HepG2 (cell line): ENCODE results near the gene COQ3. TPM values are rescaled to one million over a fixed set of nuclear protein-coding genes. Genes with fewer than 3 reads are reported as not detected.

Source experiments
- ATAD3A ChIP-seq: sonication (generic); formaldehyde crosslinking; IDR thresholded peaks from 2 replicates; pipeline ENCODE4 v1.4.0; 2020; ENCODE audit warnings: missing genetic modification reagents
- CC2D1A ChIP-seq: sonication (generic); formaldehyde crosslinking; IDR thresholded peaks from 2 replicates; pipeline ENCODE4 v1.8.1; 2023; ENCODE audit warnings: mild to moderate bottlenecking, missing genetic modification reagents
- CREB1 ChIP-seq, 2 experiments: fragments of 450-650 bp in 1 of 2; IDR thresholded peaks; 2 replicates each; pipeline ENCODE4 v1.6.1; 2016 to 2017; ENCODE audit warnings: control low read depth in 1 of 2, mild to moderate bottlenecking in 1 of 2, missing compliant biosample characterization in 1 of 2, missing genetic modification characterization in 1 of 2
- GFI1 ChIP-seq: sonication (generic); formaldehyde crosslinking; IDR thresholded peaks from 2 replicates; pipeline ENCODE4 v1.5.0; 2020; ENCODE audit warnings: missing genetic modification reagents, mild to moderate bottlenecking, borderline replicate concordance
- GTF2F1 ChIP-seq: fragments of 150-350 bp; IDR thresholded peaks from 2 replicates; pipeline ENCODE4 v1.6.1; 2014; ENCODE audit warnings: low read length
- HDAC2 ChIP-seq: sonication (generic); formaldehyde crosslinking; IDR thresholded peaks from 2 replicates; pipeline ENCODE4 v1.4.0; 2020; ENCODE audit warnings: missing genetic modification reagents
- KMT2B ChIP-seq: IDR thresholded peaks from 2 replicates; pipeline ENCODE4 v1.6.1; 2016; ENCODE audit warnings: missing genetic modification reagents, missing compliant biosample characterization
- LCORL ChIP-seq, 2 experiments: fragments of 450-650 bp in 1 of 2; sonication (generic) in 1 of 2; formaldehyde crosslinking in 1 of 2; IDR thresholded peaks; 2 replicates each; pipeline versions ENCODE4 v1.5.0 to v1.6.1; 2017 to 2020; ENCODE audit warnings: antibody characterized with exemption in 1 of 2, missing genetic modification reagents in 1 of 2
- MAZ ChIP-seq, 2 experiments: sonication (generic) in 1 of 2; formaldehyde crosslinking in 1 of 2; IDR thresholded peaks; 2 replicates each; pipeline versions ENCODE4 v1.5.0 to v1.6.1; 2012 to 2020; ENCODE audit warnings: low read depth in 2 of 2, mild to moderate bottlenecking in 2 of 2, borderline replicate concordance in 1 of 2, improper control_type of control experiment in 1 of 2, low read length in 1 of 2, missing genetic modification reagents in 1 of 2, moderate library complexity in 1 of 2
- MYC ChIP-seq: sonication (generic); formaldehyde crosslinking; IDR thresholded peaks from 2 replicates; pipeline ENCODE4 v1.9.0; 2021; ENCODE audit warnings: missing genetic modification reagents, borderline replicate concordance
- NFIC ChIP-seq: IDR thresholded peaks from 2 replicates; pipeline ENCODE4 v1.6.1; 2012; ENCODE audit warnings: mild to moderate bottlenecking, low read length, inconsistent platforms
- PHF8 ChIP-seq: sonication (generic); formaldehyde crosslinking; IDR thresholded peaks from 2 replicates; pipeline ENCODE4 v1.5.0; 2020; ENCODE audit warnings: missing genetic modification reagents
- RXRA ChIP-seq: sonication (generic); formaldehyde crosslinking; IDR thresholded peaks from 2 replicates; pipeline ENCODE4 v1.5.1; 2020; ENCODE audit warnings: missing genetic modification reagents
- SSRP1 ChIP-seq: IDR thresholded peaks from 2 replicates; pipeline ENCODE4 v1.6.1; 2016; ENCODE audit warnings: control low read depth
- TRIM24 ChIP-seq: sonication (generic); formaldehyde crosslinking; IDR thresholded peaks from 2 replicates; pipeline ENCODE4 v1.8.0; 2022; ENCODE audit warnings: mild to moderate bottlenecking, missing genetic modification reagents
- XBP1 ChIP-seq: sonication (generic); formaldehyde crosslinking; IDR thresholded peaks from 2 replicates; pipeline ENCODE4 v1.5.0; 2020; ENCODE audit warnings: missing genetic modification reagents
- ZBTB44 ChIP-seq: sonication (generic); formaldehyde crosslinking; IDR thresholded peaks from 2 replicates; pipeline ENCODE4 v1.4.0; 2020; ENCODE audit warnings: missing genetic modification reagents
- ZEB1 ChIP-seq: IDR thresholded peaks from 2 replicates; pipeline ENCODE4 v1.6.1; 2012; ENCODE audit warnings: mild to moderate bottlenecking, low read depth, inconsistent platforms; ENCODE audit not compliant: insufficient replicate concordance
- ZFAT ChIP-seq: sonication (generic); formaldehyde crosslinking; conservative IDR thresholded peaks from 2 replicates; pipeline ENCODE4 v1.8.1; 2023; ENCODE audit warnings: missing genetic modification reagents, inconsistent platforms
- ZNF326 ChIP-seq: sonication (generic); formaldehyde crosslinking; IDR thresholded peaks from 2 replicates; pipeline ENCODE4 v1.4.0; 2020; ENCODE audit warnings: missing genetic modification reagents, borderline replicate concordance
- ZNF543 ChIP-seq: sonication (generic); formaldehyde crosslinking; IDR thresholded peaks from 2 replicates; pipeline ENCODE4 v1.4.0; 2020; ENCODE audit warnings: mild to moderate bottlenecking, missing genetic modification reagents
- ZNF557 ChIP-seq: sonication (generic); formaldehyde crosslinking; IDR thresholded peaks from 2 replicates; pipeline ENCODE4 v1.4.0; 2020; ENCODE audit warnings: missing genetic modification reagents
- ZNF558 ChIP-seq: sonication (generic); formaldehyde crosslinking; IDR thresholded peaks from 2 replicates; pipeline ENCODE4 v1.9.0; 2022; ENCODE audit warnings: mild to moderate bottlenecking, missing genetic modification reagents, borderline replicate concordance
- ZNF607 ChIP-seq: sonication (generic); formaldehyde crosslinking; IDR thresholded peaks from 2 replicates; pipeline ENCODE4 v1.5.1; 2020; ENCODE audit warnings: missing genetic modification reagents, mild to moderate bottlenecking, borderline replicate concordance
- ZSCAN9 ChIP-seq: IDR thresholded peaks from 2 replicates; pipeline ENCODE4 v1.6.1; 2016; ENCODE audit warnings: borderline replicate concordance
- polyA plus RNA-seq, 8 experiments: library from polyadenylated mRNA; depleted of rRNA in 3 of 8; stranded (reverse) in 7 of 8; unstranded in 1 of 8; fragments of >200 nt; fragmentation: Illumina TruSeq in 4 of 8; extraction: Trizol in 4 of 8; gene quantifications; 2 replicates each; pipeline versions ENCODE4 v1.2.1 to v1.2.3, GENCODE V29; 2011 to 2016; ENCODE audit warnings: low read depth in 4 of 8, missing spikeins in 1 of 8, mixed read lengths in 1 of 8; ENCODE audit not compliant: insufficient read depth in 1 of 8
- total RNA-seq, 5 experiments: library from RNA; depleted of rRNA; stranded (reverse); fragments of >200 nt; fragmentation: Illumina TruSeq; extraction: Trizol; gene quantifications; 2 replicates each; pipeline ENCODE4 v1.2.3, GENCODE V29; 2016; ENCODE audit warnings: low read depth in 1 of 5
- TF ChIP-seq, protein P1 (sequence below): sonication (generic); formaldehyde crosslinking; IDR thresholded peaks from 2 replicates; pipeline ENCODE4 v1.5.1; 2020; ENCODE audit warnings: missing genetic modification reagents, mild to moderate bottlenecking, borderline replicate concordance

Gene COQ3
- total and polyA plus RNA-seq, 2 of the 13 experiments (the other 11 are each of a cell fraction or from before 2014, with no cell fraction given), result 5.3 to 20.5 TPM

- TF ChIP-seq, protein P1, sequence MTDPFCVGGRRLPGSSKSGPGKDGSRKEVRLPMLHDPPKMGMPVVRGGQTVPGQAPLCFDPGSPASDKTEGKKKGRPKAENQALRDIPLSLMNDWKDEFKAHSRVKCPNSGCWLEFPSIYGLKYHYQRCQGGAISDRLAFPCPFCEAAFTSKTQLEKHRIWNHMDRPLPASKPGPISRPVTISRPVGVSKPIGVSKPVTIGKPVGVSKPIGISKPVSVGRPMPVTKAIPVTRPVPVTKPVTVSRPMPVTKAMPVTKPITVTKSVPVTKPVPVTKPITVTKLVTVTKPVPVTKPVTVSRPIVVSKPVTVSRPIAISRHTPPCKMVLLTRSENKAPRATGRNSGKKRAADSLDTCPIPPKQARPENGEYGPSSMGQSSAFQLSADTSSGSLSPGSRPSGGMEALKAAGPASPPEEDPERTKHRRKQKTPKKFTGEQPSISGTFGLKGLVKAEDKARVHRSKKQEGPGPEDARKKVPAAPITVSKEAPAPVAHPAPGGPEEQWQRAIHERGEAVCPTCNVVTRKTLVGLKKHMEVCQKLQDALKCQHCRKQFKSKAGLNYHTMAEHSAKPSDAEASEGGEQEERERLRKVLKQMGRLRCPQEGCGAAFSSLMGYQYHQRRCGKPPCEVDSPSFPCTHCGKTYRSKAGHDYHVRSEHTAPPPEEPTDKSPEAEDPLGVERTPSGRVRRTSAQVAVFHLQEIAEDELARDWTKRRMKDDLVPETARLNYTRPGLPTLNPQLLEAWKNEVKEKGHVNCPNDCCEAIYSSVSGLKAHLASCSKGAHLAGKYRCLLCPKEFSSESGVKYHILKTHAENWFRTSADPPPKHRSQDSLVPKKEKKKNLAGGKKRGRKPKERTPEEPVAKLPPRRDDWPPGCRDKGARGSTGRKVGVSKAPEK (CRISPR knock-in tag), result no peak
- TF ChIP-seq ZNF558, result peak; percentile 40; the same call in 1 of the 2 replicates
- TF ChIP-seq ZSCAN9 (CRISPR knock-in tag), result no peak; the same call in 1 of the 2 replicates
- TF ChIP-seq GTF2F1, result no peak
- TF ChIP-seq RXRA, result no peak
- no peak for TF ChIP-seq ZBTB44 (CRISPR knock-in tag)
- peak; percentile 59; the same call in 1 of the 2 replicates for TF ChIP-seq LCORL (IDR thresholded peaks at IDR 0.05)
- 0 out of 2 replicates have a peak, but pooled peaks have one; percentile 16 for TF ChIP-seq LCORL (CRISPR knock-in tag; IDR thresholded peaks at IDR 0.05)
- no peak for TF ChIP-seq XBP1 (CRISPR knock-in tag)
- peak; percentile 85; the same call in 1 of the 2 replicates for TF ChIP-seq MAZ (IDR thresholded peaks at IDR 0.05; ENCODE audit: borderline replicate concordance, low read depth, low read length)
- TF ChIP-seq MAZ (CRISPR knock-in tag; IDR thresholded peaks at IDR 0.05; ENCODE audit: low read depth), result peak; percentile 67; the same call in 1 of the 2 replicates
- peak; percentile 62; the same call in 1 of the 2 replicates for TF ChIP-seq ZNF607 (CRISPR knock-in tag)
- no peak for TF ChIP-seq GFI1
- no peak for TF ChIP-seq CC2D1A (CRISPR knock-in tag)
- no peak; the same call in 1 of the 2 replicates for TF ChIP-seq SSRP1 (CRISPR knock-in tag)
- no peak for TF ChIP-seq ZNF326 (CRISPR knock-in tag)
- TF ChIP-seq ZFAT (CRISPR knock-in tag), result no peak
- TF ChIP-seq HDAC2, result no peak
- peak; percentile 74 for TF ChIP-seq CREB1 (IDR thresholded peaks at IDR 0.05)
- peak; percentile 90 for TF ChIP-seq CREB1 (CRISPR knock-in tag; IDR thresholded peaks at IDR 0.05)
- 0 out of 2 replicates have a peak, but pooled peaks have one; percentile 50 for TF ChIP-seq NFIC
- peak; percentile 77 for TF ChIP-seq PHF8 (CRISPR knock-in tag)
- TF ChIP-seq ZNF557 (CRISPR knock-in tag), result no peak
- peak; percentile 78 for TF ChIP-seq ZNF543 (CRISPR knock-in tag)
- 0 out of 2 replicates have a peak, but pooled peaks have one; percentile 67 for TF ChIP-seq KMT2B (CRISPR knock-in tag)
- TF ChIP-seq ATAD3A, result no peak
- no peak for TF ChIP-seq TRIM24 (CRISPR knock-in tag)
- peak; percentile 39 for TF ChIP-seq ZEB1
- TF ChIP-seq MYC (CRISPR knock-in tag), result peak; percentile 60; the same call in 1 of the 2 replicates
Observed at GRCh38 chr6:99424761-99425646, 31.0 kb upstream of the COQ3 start, which contains the start of gene PNISR (continued).
